SK-N-MC (cell line): ENCODE data around the gene LHX1.

Source experiments
- EZH2 ChIP-seq: fragments of 200-600 bp; sonication (generic); IDR thresholded peaks from one replicate; pipeline ENCODE4 v1.6.1; 2017; ENCODE audit warnings: antibody characterized with exemption
- FOXP2 ChIP-seq: optimal IDR thresholded peaks from 2 replicates; pipeline ENCODE3; 2011; ENCODE audit warnings: mild to moderate bottlenecking, moderate library complexity; ENCODE audit not compliant: insufficient read depth; ENCODE audit errors: extremely low read length, control extremely low read depth
- POLR2AphosphoS5 ChIP-seq: IDR thresholded peaks from 2 replicates; pipeline ENCODE4 v1.6.1; 2012; ENCODE audit warnings: mild to moderate bottlenecking, low read depth, low read length, borderline replicate concordance

DNA sequence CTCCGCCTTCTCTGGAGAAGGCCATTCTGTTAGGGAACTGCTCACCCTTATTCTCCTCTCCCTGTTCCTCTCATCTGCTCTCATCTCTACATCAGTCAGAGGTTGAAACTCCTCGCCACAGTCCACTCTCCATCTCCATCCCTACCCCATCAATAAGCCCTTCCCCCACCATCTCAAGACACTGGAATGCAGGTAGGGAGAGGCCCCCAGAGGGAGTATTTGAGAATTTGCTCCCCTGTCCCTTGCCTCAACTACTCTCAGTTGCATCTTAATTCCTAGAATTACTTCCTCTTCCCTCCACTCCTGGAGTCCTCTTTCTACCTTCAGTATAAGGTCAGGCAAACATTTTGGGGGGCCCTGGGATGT is 9.4 kb downstream of the LHX1 start:
- TF ChIP-seq EZH2 (no peak), POLR2AphosphoS5 (no peak), FOXP2 (no peak)
